ENCODE results near the gene MAP2K3.

MAP2K3 gene

GRCh38 chr17:21354796-21355385 lies 70.4 kb downstream of the MAP2K3 start:
- DNase-seq = no peak

- DNase-seq = no peak
Observed at GRCh38 chr17:21355586-21355985, 71.1 kb downstream of the MAP2K3 start.

- no peak for DNase-seq
Observed at GRCh38 chr17:21356537-21357127, 72.1 kb downstream of the MAP2K3 start.

DNA sequence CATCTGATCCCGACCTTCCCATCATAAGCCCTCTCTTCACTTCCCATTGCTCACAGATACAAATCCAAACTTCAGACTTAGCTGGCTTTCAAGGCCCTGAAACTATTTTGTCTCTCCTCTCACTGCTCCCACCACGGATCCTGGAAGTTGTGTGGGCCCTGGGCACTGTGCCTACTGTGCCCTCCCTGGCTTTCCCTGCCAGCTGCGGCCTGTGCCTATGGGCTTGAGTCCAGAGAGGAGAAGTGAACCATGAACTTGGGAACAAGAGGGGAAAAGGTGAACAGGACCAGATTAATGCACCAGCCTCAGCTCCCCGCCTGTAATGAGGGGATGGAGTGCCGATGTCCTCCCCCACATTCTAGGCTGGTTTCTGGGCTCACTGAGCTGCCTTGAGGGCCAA lies 72.8 kb downstream of the MAP2K3 start:
- no peak for DNase-seq

GRCh38 chr17:21357696-21358656 lies 73.5 kb downstream of the MAP2K3 start:
- DNase-seq = no peak

- no peak for DNase-seq
Observed at GRCh38 chr17:21358682-21359482, 74.4 kb downstream of the MAP2K3 start.

DNA sequence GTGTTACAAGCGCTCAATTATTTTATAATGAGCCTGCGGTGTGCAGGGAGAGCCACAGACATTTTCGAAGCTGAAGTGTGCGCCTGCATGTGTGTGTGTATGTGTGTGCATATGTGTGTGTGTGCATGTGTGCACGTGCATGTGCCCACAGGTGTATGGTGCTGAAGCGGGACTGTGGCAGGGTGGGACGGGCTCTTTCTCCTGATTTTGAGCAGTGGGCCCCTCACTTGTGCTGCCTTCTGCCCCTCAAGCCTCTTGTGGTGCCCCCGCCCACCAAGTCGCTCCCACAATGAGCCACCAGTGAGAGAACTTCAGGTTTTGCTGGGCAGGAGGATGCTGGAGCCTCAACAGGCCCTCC lies 75.0 kb downstream of the MAP2K3 start:
- DNase-seq = no peak

GRCh38 chr17:21360048-21360447 lies 75.5 kb downstream of the MAP2K3 start:
- DNase-seq = no peak

GRCh38 chr17:21361020-21361809 lies 76.7 kb downstream of the MAP2K3 start:
- DNase-seq = no peak

DNA sequence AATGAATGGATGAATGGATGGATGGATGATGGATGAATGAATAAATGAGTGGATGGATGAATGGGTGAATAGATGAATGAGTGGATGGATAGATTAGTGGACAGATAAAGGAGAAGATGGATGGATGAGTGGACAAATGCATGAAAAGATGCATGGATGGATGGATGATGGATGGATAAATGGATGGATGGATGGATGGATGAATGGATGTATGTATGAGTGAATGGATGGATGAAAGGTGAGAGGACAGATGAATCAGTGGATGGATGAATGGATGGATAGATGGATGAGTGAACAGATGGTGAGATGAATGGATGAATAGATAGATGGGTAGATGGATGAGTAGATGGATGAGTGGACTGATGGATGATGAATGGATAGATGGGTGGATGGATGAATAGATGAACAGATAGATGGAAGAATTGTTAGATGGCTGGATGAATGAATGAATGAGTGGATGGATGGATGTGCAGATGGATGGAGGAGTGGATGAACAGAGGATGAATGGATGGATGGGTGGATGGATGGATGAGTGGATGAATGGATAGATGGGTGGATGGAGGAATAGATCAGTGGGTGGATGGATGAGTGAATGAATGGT lies 77.9 kb downstream of the MAP2K3 start:
- no peak for DNase-seq

DNA sequence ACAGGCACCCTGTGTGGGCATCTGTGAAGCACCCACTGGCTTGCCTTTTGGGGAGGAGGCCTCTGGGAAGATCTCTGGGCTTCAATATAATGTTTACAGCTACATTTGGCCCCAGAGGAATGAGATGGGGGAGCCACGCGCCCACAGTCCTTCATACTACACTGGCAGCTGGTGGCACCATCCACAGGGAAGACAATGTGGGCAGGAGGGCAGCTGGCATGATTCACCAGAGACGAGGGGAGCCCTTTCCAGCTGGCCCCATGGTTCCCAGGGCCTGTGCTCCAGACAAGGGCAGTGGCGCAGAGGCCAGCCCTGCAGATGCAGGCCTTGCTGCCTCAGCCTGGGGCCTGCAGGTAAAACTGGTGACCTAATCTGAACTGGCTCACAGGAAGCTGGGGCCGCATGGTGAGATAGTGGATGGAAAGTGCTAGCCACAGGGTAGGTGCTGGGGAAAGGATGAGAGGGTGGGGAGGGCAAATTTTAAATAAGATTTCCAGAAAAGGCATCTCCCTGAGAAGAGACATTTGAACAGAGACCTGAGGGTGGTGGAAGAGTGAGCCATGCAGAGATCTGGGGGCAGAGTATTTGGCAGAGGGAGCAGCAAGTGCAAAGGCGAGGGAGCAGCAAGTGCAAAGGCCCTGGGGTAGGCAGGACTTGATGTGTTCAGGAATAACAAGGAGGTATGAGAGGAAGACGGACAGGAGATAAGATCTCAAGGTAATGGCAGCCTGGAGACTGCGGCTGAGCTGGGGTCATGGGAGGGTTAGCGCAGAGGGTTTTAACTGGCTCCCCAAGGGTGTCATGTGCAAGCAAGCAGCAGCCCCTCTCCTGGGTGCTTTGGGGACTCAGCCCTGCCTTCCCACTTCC lies 79.5 kb downstream of the MAP2K3 start:
- DNase-seq = no peak
